Hematopoietic multipotent progenitor cell (in vitro differentiated cells): Measurements from ENCODE around the gene CHTF18. TPM values are rescaled to one million over a fixed set of nuclear protein-coding genes. Genes with fewer than 3 reads are reported as not detected.
"Not testable (repeated sequence)": the region's sequence is repeated elsewhere in the genome, so short reads cannot be mapped to it uniquely, and the experiment has no call there.

Source experiments
- DNase-seq, 3 donors: peaks; one replicate each; pipeline ENCODE4 v3.0.0-alpha.2; 2011 to 2015; ENCODE audit warnings: low read depth in 2 of 3, low spot score in 2 of 3
- total RNA-seq: library from RNA; depleted of rRNA; stranded (reverse); fragments of >200 nt; gene quantifications from one replicate; pipeline ENCODE4 v1.2.3, GENCODE V29; 2012

CHTF18 gene
- total RNA-seq: 25.3 TPM

DNA sequence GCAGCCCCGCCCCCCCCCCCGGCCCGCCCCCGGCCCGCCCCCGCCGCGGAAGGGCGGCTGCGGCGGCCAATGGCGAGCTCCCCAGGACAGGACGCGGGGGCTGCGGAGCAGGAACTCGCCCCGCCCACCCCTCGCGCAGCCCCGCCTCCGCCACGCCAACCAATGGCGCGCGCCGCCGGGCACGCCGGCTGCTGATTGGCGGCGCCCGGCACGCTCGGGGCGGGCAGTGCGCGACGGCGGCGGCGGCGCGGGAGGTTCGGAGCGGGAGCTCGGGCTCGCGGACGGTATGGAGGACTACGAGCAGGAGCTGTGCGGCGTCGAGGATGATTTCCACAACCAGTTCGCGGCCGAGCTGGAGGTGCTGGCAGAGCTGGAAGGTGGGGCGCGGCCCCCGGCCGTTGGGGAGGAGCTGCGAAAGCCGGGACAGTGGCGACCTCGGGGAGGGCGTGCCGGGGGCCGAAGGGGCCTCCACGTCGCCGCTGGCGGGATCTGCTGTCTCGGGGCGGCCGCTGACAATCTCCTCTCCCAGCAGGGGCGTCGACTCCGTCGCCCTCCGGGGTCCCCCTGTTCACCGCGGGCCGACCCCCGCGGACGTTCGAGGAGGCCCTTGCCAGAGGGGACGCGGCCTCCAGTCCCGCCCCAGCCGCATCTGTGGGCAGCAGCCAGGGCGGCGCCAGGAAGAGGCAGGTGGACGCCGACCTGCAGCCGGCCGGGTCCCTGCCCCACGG is at the start of gene CHTF18:
CHTF18 (plus strand) TSS at position 222 of the 728 bp plus-strand sequence; CDS start at position 287, 65 bp downstream.
- DNase-seq: peak; percentile 83 to 92 (median 87)

DNA sequence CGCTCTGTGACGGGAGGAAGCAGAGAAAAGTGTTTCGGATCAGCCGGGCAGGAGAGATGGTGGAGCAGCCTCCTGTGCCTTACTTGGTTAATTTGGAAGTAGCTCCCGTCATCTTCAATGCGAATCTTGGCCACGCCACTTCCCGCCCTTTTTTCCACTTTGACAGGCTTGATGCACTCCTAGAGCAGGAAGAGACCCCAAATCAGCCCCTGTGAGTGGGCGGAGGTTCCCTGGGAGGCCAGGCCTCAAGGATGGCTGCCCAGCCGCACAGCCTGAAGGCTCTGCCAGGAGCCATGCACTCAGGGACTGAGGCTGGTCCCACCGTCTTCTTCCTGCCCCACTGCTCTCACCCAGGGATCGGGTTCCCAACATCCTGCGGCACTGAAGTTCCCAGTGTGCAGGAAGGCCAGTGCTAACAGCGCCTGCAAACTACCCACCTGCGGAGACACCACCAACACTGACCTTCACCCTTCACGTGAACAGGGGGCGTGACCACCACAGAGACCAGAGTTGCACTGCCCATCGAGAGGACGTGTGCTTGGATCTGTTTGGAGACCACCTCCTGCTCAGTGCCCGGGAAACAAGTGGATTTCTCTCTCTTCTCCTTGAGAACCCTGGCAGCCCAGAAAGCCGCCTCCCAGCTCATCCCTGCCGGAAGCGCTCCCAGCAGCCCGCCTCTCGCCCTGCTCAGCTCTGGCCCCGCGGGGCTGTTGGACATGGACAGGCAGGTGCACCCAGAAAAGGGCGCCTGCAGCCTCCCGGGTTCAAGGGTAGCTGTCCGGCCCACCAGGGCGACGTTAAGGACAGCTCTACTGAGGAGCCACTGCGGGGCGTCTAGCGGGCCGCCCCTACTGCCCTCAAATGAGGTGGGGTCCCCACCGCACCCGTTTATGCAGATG is 48.6 kb upstream of the CHTF18 start:
- DNase-seq: no peak

DNA sequence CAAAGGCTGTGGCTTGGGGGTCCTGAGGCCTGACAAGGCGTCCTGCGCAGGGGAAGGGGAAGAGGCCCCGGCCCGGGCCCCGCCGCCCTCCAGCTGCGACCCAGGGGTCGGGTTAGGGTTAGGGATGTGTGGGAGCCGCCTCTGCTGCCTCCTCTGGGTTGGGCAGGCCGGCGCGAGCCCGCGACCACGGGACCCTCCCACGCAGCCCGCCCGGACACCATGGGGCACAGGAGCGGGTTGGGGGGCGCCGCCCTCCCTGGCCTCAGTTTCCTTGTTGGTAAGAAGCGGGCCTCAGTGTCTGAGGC is 48.0 kb upstream of the CHTF18 start:
- DNase-seq: no peak

DNA sequence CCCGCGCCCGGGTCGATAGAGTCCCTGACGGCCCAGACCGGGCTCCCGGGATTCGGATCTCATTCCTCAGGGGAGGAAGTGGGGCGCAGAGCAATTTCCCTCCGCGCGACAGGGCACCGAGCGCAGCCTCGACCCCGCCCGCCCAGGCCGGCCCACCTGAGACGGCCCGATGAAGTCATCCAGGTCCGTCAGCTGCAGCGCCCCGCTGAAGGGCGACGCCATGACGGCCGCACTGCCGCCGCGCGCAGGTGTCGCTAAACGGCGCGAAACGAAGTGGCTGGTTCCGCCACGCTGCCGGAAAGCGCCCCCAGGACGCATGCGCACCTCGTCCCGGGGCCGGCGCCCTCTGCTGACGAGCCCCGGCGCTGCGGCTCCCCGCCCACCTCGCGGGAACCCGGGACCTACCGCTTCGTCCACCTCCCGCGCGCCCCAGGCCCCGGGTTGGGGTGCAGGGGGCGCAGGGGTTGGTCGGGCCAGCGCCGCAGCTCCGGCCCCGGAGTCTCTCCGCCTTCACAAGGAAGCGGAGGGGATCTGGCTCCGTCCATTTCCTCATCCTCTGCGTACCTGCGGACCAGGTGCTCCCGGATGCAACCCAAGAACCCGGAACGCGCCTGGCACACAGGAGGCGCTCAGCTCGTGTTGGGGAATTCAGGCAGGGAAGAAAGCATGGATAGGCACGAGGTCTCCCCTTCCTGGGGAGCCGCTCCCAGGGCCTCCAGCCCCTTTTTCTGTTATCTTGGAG is 47.5 kb upstream of the CHTF18 start, which contains the start of gene CIAO3:
CIAO3 (minus strand) TSS at position 234 of the 742 bp plus-strand sequence; CDS start at position 222, 12 bp downstream.
- DNase-seq: peak; percentile 90 to 97 (median 91)

DNA sequence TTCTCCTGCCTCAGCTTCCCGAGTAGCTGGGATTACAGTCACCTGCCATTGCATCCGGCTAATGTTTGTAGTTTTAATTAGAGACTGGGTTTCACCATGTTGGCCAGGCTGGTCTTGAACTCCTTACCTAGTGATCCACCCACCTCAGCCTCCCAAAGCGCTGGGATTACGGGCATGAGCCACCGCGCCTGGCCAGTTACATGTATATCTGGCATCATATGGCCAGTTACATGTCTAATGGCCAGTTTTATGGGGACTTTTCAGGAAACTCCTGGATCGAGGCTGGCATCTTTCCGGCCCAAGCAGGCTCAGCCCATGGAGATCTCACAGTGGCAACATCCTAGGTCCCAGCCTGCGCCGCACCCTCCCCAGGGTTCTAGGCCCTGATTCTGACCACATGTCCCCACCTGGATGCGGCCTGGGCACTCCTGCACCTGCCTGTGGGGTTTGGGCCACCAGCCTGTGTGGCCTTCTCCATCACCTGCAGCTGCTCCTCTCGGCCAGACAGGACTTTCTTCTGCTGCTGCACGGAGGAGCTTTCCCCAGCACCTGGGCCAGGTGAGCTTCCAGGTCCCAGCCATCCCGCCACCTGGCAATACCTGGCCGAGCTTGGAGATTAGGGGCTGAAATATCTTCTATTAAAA is 46.3 kb upstream of the CHTF18 start:
- no peak for DNase-seq

DNA sequence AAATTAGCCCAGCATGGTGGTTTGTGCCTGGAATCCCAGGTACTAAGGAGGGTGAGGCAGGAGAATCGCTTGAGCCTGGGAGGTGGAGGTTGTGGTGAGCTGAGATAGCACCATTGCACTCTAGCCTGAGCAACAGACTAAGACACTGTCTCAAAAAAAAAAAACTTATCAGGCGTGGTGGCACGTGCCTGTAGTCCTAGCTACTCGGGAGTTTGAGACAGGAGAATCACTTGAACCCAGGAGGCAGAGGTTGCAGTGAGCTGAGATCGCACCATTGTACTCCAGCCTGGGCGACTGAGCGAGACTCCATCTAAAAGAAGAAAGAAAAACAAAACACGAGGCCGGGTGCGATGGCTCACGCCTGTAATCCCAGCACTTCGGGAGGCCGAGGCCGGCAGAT is 45.5 kb upstream of the CHTF18 start:
- not testable (repeated sequence) for DNase-seq

DNA sequence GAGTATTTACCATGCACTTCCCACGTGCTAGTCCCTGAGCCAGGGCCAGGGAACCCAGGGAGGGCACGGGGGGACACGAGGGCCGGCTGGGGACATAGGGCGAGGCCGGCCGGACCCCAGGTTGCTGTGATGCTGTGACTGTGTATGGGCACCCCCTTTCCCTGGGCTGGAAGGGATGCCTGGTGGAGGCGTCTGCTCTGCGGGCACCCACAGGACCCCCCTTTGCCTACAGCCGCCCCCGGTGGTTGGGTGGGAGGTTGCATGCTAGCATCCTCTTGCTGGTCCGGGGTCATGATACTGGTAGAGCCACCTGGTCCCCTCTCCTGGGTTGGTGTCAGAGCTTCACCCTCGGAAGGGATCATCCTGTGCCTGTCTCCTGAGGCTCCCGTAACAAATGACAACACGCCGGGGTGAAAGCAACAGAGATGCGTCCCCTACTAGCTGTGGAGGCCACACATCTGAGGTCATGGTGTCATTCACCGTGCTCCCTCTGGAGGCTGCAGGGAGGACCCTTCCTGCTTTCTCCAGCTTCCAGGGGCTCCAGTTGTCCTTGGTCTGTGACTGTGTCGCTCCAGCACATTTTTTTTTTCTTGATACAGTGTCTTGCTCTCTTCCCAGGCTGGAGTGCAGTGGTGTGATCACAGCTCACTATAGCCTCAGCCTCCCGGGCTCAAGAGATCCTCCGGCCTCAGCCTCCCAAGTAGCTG is 44.5 kb upstream of the CHTF18 start:
- no peak for DNase-seq

DNA sequence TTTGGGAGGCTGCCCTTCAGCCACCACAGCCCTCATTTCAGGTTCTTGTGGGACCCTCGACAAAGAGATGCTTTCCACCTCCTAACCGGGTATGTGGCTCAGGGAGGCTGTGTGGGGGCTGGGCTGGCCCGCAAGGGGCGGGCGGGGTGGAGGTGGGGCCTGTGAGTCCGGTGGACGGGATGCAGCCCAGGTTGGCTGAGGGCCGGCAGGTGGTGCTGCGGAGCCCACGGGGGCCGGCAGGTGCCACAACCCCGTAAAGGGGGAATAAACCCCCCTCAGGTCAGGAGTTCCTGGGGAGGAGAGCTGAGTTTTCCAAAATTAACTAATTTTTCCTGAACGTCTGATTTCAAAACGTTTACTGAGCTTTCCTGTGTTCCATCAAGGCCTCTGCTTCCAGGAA is 42.7 kb upstream of the CHTF18 start:
- peak in 2 of 3 donors; percentile 48 to 54 for DNase-seq

DNA sequence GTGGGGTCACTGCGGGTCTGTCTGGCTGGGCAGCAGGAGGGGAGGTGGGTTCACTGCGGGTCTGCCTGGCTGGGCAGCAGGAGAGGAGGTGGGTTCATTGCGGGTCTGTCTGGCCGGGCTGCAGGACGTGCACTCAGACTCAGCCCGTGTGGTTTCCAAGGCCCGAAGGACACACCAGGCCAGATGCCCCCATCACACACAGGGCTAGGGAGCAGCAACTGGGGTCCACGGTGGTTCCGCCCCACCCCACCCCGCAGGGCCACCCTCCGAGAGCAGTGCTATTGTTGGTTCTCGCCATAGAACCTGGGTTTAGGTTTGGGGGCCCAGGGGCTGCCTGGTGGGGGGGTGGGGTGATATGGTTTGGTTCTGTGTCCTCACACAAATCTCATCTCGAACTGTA is 41.8 kb upstream of the CHTF18 start:
- DNase-seq: no peak

DNA sequence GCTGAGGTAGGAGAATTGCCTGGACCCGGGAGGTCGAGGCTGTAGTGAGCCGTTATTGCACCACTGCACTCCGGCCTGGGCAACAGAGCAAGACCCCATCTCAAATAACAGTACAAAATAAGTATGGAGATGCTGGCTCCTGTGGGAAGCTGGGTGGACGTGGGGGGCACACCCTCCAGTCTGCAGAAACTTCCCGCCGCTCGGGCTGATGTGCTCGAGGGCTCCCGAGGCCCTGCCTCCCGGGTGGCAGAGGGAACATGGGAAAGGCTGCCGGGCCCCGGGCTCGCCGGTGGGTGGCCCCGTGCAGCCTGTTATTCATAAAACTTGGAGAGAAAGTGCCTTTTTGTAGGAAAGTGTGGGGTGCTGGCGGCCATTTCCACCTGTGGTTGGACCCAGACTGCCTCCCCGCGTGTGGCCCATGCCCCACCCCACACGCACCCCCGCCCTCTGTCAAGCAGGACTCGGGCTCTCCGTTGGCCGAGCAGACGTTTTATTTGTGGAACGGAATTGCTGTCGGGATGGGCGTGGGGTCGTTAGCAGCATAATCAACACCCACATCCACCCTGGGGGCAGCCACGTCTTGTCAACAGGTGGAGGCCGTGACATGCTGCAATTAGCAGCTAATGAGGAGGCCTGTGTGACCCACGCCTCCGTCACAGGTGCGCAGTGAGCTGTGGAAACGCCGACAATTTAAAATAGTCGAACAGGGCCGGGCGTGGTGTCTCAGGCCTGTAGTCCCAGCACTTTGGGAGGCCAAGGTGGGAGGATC is 40.3 kb upstream of the CHTF18 start:
- DNase-seq: no peak

DNA sequence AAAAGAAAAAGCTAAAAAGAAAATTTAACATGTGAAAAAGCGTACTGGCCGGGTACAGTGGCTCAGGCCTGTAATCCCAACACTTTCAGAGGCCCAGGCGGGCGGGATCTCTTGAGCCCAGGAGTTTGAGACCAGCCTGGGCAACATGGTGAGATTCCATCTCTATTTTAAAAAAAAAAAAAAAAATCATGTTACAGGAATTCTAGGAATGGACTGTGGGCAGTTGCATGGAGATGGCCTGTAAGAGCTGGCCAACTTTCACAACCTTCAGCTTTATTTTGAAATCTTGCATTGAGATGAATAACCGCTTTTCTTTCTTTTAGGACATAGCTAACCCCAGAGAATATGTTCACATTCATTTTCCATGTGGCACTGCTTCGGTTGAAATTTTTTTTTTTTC is 39.4 kb upstream of the CHTF18 start:
- DNase-seq: no peak

DNA sequence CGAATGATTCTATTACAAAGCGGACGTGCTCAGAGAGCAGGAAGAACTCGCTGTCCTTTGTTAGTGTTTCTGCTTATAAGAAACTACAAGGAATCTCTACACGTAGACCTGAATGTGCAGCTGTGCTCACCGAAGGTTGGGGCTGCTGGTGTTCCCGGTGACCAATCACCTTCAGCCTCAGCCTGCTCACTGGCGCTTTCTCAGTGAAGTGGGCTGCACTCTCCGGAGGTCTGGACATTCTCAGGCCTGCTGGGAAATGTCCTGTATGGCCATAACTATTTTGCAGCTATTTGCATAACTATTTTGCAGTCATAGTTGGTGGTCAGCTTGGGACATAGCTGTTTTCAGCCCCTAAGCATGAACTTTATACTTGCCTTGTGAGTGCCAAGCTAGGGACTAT is 37.9 kb upstream of the CHTF18 start:
- DNase-seq: no peak

DNA sequence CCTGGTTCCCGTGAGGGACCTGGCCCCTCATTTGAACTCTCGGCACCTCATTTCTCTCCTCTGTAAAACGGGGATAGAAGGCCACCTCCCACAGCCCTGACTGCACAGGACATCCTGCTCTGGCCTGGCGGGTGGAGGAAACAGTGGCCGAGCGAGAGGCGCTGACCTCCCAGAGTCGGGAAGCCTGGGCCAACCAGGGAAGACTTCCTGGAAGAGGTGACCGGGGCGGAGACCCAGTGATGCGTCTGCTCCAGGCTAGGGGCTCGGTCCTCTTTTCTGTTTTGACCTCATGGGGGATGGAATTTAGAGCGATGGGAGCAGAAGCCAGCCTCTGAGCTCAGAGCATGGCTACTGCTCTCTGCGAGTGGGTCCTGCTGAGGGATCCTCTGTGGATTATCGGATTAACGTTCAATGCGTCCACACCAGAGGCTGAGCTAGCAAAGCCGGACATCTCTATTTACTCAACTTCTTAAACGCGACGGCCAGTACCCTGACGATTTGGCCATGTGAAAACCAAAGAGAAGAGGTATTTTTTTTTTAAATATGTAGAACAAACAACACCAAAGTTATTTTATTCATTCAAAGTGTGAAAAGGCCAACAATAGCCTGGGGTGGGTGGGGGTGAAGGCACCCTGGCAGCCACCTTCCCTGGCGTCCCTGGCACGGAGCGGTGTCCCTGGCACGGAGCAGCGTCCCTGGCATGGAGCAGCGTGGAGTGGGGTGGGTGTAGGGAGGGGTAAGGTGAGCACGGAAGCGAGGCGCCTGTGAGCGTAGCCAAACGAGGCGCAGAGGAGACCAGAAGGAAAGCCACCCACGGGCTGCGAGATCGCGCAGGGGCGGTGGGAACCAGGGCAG is 37.0 kb upstream of the CHTF18 start:
- no peak for DNase-seq

DNA sequence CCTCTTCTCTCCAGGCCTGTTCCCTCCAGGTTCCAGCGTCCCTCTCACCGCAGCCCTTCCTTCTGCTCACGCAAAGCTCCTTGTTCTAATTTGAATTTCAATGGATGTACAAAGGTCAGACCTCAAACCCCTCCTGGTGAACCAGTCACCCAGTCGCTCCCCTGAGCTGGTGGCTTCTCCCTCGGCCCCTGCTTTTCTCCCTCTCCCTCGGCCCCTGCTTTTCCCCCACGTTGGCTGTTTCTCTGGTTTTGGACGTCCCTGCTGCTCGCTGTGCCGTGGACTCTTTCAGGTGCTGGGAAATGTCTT is 36.5 kb upstream of the CHTF18 start:
- DNase-seq: no peak

DNA sequence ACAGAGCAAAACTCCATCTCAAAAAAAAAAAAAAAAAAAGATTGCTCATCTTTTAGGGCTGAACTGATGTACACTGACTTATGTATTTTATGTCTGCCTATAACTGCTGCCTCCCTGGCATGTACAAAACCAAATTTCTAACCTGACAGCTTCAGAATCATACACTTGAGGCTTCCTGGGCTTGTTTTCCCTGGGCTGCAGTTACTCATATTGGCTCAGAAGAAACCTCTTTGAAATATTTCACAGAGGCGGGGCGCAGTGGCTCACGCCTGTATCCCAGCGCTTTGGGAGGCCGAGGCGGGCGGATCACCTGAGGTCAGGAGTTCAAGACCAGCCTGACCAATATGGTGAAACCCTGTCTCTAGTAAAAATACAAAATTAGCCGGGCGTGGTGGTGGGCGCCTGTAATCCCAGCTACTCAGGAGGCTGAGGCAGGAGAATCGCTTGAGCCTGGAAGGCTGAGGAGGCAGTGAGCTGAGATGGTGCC is 34.3 kb upstream of the CHTF18 start:
- not testable (repeated sequence) for DNase-seq

DNA sequence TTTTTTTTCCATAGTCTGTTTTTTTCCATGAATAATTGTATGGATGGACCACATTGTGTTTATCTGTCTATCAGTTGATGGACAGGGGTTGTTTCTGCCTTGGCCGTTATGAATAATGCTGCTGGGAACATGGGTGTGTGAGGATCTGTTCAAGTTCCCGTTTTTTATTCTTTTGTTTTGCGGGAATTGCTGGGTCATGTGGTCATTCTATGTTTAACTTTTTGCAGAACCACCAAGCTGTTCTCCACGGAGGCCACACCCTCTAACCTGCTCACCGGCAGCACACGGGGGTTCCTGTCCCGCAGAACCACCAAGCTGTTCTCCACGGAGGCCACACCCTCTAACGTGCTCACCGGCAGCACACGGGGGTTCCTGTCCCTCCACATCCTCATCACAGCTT is 33.8 kb upstream of the CHTF18 start:
- DNase-seq: peak in 2 of 3 donors; percentile 60 to 69

DNA sequence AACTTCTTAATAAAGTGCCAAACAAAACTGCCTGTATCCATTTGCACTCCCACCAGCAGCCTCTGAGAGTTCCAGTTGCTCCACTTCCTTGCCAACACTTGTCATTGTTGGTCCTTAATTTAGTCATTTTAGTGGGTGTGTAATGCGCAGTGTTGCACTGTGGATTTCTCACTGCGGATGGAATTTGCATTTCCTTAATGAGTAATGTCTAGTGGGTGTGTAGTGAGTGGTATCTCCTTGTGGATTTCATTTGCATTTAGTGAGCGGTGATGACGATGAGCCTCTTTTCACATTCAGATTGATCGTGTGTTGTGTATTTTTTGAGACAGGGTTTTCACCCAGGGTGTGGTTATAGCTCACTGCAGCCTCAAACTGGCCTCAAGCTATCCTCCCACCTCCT is 32.0 kb upstream of the CHTF18 start:
- no peak for DNase-seq

DNA sequence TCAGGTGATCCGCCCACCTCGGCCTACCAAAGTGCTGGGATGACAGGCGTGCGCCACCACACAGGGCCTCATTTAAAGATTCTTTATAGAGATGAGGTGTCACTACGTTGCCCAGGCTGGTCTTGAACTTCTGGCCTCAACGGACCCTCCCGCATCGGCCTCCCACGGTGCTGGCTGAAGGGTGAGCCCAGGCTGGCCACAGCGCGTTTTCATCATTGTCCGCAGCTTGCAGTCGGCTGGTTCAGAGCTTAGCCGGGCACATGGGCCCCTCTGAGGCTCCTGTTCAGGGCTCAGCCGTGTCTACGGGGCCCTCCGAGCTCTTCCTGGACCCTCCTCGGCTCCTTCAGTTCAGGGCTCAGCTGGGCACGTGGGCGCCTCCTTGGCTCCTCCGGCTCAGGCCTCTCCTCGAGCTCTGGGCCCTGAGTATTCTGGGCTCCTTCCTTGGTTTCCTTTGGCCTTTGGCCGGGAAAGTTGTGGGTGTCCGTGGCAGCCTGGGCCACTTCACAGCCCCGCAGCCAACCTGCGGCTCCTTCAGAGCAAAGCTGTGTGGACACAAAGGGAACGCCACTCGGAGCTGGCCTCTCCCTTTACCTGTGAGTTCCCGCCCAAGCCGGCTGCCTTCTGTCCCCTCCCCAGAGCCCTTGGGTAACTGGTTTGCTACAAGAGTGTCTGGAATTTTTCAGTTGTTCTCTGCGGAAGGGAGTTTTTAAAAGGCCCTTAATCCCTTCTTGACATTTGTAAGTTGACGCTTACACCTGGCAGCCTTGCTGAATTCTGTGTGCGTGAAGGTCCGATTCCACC is 29.1 kb upstream of the CHTF18 start:
- DNase-seq: no peak
